PC-9 (cell line): ENCODE measurements around the gene TRIM9. TPM values are rescaled to one million over a fixed set of nuclear protein-coding genes. Genes with fewer than 3 reads are reported as not detected.

ENCODE experiments used
- BruUV-seq: library from RNA; stranded (reverse); fragments of 400-500 nt; replicated peaks from 2 replicates; lab custom pipeline; 2021; lab: Mats Ljungman, UMichigan
- CTCF ChIA-PET: fragments of 300-600 bp; sonication (Branson Sonifier 250); formaldehyde crosslinking; loops from one replicate; lab custom pipeline; 2022; ENCODE audit warnings: antibody characterized with exemption; lab: Charles Lee
- POLR2A ChIA-PET: fragments of 300-600 bp; sonication (Branson Sonifier 250); formaldehyde crosslinking; loops from one replicate; lab custom pipeline; 2022; ENCODE audit warnings: antibody characterized with exemption; ENCODE audit not compliant: unreplicated experiment; lab: Charles Lee
- DNase-seq, 2 experiments: peaks; one replicate each; pipeline versions ENCODE4 v3.0.0 to v3.0.0-alpha.2; 2015 to 2022; ENCODE audit warnings: mixed read lengths in 1 of 2
- H2AFZ ChIP-seq: fragments of 200-600 bp; sonication (generic); 2 replicates; pipeline ENCODE4 v1.8.1; 2017; ENCODE audit warnings: antibody characterized with exemption
- H3F3A ChIP-seq: fragments of 200-600 bp; sonication (generic); 2 replicates; pipeline ENCODE4 v1.8.1; 2017; ENCODE audit warnings: antibody characterized with exemption, mild to moderate bottlenecking, low read depth; ENCODE audit not compliant: insufficient read depth
- H3K27ac ChIP-seq: fragments of 200-600 bp; sonication (generic); 2 replicates; pipeline ENCODE4 v1.6.1; 2016; ENCODE audit warnings: mixed run types
- H3K27me3 ChIP-seq: fragments of 200-600 bp; sonication (generic); 2 replicates; pipeline ENCODE4 v1.6.1; 2016; ENCODE audit warnings: low read depth, mixed run types; ENCODE audit not compliant: insufficient read depth
- H3K36me3 ChIP-seq: fragments of 200-600 bp; sonication (generic); 2 replicates; pipeline ENCODE4 v1.6.1; 2016; ENCODE audit warnings: low read depth, mixed run types
- H3K4me1 ChIP-seq: fragments of 200-600 bp; sonication (generic); replicated peaks from 2 replicates; pipeline ENCODE4 v1.6.1; 2016; ENCODE audit warnings: mixed run types; ENCODE audit not compliant: insufficient read depth
- H3K4me2 ChIP-seq: fragments of 200-600 bp; sonication (generic); 2 replicates; pipeline ENCODE4 v1.6.1; 2017; ENCODE audit warnings: mixed run types
- H3K4me3 ChIP-seq: fragments of 200-600 bp; sonication (generic); 2 replicates; pipeline ENCODE4 v1.6.1; 2016; ENCODE audit warnings: mixed run types
- H3K79me2 ChIP-seq: fragments of 200-600 bp; sonication (generic); 2 replicates; pipeline ENCODE4 v1.6.1; 2017; ENCODE audit warnings: low read depth, mixed run types
- H3K9me2 ChIP-seq: fragments of 200-600 bp; sonication (generic); 2 replicates; pipeline ENCODE4 v1.8.1; 2017; ENCODE audit warnings: mild to moderate bottlenecking; ENCODE audit not compliant: insufficient read depth
- H3K9me3 ChIP-seq: fragments of 200-600 bp; sonication (generic); 2 replicates; pipeline ENCODE4 v1.8.1; 2016; ENCODE audit warnings: low read depth; ENCODE audit not compliant: insufficient read depth
- H4K20me1 ChIP-seq: fragments of 200-600 bp; sonication (generic); 2 replicates; pipeline ENCODE4 v1.8.1; 2017; ENCODE audit not compliant: insufficient read depth
- EZH2 ChIP-seq: fragments of 200-600 bp; sonication (generic); IDR thresholded peaks from 2 replicates; pipeline ENCODE4 v1.8.0; 2017; ENCODE audit warnings: antibody characterized with exemption, low read depth
- intact Hi-C: fragments of 100-400 bp; cut with micrococcal nuclease; formaldehyde crosslinking; loops from one replicate; pipeline ENCODE4 v1.10.0; 2022; ENCODE audit not compliant: unreplicated experiment
- total RNA-seq: library from RNA; stranded (reverse); gene quantifications from 2 replicates; pipeline ENCODE4 v1.2.3, GENCODE V29; 2021
- TF ChIP-seq, protein P1 (sequence below): fragments of 200-600 bp; sonication (generic); conservative IDR thresholded peaks from 2 replicates; pipeline ENCODE4 v1.6.1; 2017; ENCODE audit warnings: mixed run types, antibody characterized with exemption, mild to moderate bottlenecking, moderate library complexity

The TRIM9 gene
- total RNA-seq, 1 experiment from 2014 or later: 2.1 TPM

DNA sequence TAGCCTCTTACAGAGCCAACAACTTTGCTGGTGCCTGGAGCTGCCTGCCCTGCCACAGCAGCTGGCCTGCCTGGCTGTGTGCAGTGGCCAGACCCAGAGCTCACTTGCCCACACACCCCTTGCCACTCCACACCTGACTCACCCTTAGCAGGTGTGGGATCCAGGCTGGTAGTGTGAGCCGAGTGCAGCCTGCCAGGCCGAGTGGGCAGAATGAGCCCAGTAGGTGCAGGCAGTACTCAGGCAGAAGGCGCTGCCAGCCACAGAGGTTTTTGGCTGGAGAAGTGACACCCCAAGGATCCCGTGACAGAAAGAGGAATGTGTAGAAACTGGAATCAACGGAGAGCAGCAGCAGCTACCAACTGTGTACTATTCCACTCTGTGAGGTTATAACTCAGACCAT lies 120.8 kb downstream of the TRIM9 start:
- no peak overlapping the region for H3K4me3 ChIP-seq
- BruUV-seq: no TSS peak
- no peak overlapping the region for H3K27ac ChIP-seq
- H3K27me3 ChIP-seq: no peaks in the 10 kb centered on the region
- H3K79me2 ChIP-seq: no peaks in the 10 kb centered on the region
- H3K4me2 ChIP-seq: no peak overlapping the region
- no peak for DNase-seq
- POLR2A ChIA-PET: interaction anchor here (0.6 kb wide), 1 partner anchor 1105 kb away, joined by 6 read pairs; no protein-coding TSS in a partner anchor
- H4K20me1 ChIP-seq: no peaks in the 10 kb centered on the region
- CTCF ChIA-PET: no interaction called here
- intact Hi-C loops: no loop called here
- H3K9me3 ChIP-seq: no peaks in the 10 kb centered on the region
- H3K36me3 ChIP-seq: no peaks in the 10 kb centered on the region
- H3K4me1 ChIP-seq: no peaks in the 10 kb centered on the region
- H3K9me2 ChIP-seq: no peaks in the 10 kb centered on the region
- no peaks in the 10 kb centered on the region for H3F3A ChIP-seq
- TF ChIP-seq, protein P1, sequence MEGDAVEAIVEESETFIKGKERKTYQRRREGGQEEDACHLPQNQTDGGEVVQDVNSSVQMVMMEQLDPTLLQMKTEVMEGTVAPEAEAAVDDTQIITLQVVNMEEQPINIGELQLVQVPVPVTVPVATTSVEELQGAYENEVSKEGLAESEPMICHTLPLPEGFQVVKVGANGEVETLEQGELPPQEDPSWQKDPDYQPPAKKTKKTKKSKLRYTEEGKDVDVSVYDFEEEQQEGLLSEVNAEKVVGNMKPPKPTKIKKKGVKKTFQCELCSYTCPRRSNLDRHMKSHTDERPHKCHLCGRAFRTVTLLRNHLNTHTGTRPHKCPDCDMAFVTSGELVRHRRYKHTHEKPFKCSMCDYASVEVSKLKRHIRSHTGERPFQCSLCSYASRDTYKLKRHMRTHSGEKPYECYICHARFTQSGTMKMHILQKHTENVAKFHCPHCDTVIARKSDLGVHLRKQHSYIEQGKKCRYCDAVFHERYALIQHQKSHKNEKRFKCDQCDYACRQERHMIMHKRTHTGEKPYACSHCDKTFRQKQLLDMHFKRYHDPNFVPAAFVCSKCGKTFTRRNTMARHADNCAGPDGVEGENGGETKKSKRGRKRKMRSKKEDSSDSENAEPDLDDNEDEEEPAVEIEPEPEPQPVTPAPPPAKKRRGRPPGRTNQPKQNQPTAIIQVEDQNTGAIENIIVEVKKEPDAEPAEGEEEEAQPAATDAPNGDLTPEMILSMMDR: no peak
- no peak for TF ChIP-seq EZH2
- no peak overlapping the region for H2AFZ ChIP-seq

DNA sequence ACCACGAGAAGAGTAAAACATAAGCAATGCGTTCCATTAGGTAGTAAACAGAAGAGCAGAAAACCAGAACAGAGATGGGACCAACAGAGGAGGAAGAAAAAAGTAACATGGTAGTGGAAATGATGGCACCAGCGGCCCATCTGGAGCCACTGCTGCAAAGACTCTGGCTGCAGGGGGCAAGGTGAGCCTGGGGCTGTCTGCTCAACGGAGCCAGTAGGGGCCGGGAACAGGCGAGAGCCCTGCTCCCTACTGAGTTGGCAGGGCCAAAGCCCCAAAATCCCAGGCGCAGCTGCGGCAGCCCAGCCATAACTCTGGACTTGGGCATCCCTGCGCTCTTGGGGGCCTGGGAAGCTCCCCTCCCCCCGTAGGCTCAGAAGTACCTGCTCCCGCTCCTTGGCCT lies 122.2 kb downstream of the TRIM9 start:
- CTCF ChIA-PET: no interaction called here
- Histone ChIP-seq H3K36me3 (no peaks in the 10 kb centered on the region), H2AFZ (no peak overlapping the region), H3K4me3 (no peak overlapping the region), H3K27me3 (no peaks in the 10 kb centered on the region), H3K9me2 (no peaks in the 10 kb centered on the region), H3K4me2 (no peak overlapping the region), H3K79me2 (no peaks in the 10 kb centered on the region), H3F3A (no peaks in the 10 kb centered on the region), H3K4me1 (no peaks in the 10 kb centered on the region), H3K9me3 (no peaks in the 10 kb centered on the region), H4K20me1 (no peaks in the 10 kb centered on the region), H3K27ac (no peak overlapping the region)
- intact Hi-C loops: no loop called here
- no TSS peak for BruUV-seq
- POLR2A ChIA-PET: no interaction called here
- TF ChIP-seq, protein P1: no peak
- no peak for TF ChIP-seq EZH2
- DNase-seq: no peak

DNA sequence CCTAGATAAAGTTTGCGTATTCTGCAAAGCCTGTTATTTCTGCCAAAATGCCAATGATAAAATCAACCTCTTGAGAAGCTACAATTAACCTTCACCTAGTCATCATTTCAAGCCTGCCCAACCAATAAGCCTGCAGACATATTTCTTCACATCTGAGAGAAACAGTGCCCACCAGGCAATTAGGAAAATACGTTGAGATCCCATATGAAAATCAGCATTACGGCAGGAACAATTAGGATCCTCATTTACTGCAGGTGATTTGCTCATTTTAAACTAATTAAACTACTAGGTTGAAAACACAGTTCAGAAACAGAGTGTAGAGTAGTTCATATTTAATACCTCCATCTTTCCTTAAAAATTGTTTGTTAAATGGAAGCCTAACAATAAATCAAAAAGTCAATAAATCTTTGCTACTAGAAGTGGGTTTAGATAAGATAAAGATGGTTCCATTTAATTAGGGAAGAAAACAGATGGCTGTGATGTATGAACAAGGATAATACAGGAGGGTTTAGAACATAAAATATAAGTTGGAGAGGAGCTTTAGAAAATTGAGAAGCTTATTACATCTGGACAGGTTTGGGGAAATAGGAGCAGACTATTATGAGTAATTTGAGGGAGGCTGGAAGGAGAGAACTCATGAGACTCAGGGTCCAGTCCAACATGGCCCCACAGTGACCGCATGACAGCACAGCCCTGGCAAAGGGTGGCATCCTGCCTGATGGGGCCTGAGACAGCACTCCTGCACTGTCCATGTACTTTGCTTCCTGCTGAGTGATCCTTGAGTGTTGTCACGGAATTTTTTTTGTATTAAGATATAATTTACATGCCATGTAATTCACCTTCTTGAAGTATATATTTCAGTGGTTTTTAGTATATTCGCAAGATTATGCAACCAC lies 123.8 kb downstream of the TRIM9 start:
- no peak overlapping the region for H2AFZ ChIP-seq
- BruUV-seq: no TSS peak
- no peaks in the 10 kb centered on the region for H3K9me2 ChIP-seq
- H3K4me1 ChIP-seq: no peaks in the 10 kb centered on the region
- no peak overlapping the region for H3K27ac ChIP-seq
- TF ChIP-seq, protein P1: no peak
- no peak for TF ChIP-seq EZH2
- no peaks in the 10 kb centered on the region for H3F3A ChIP-seq
- intact Hi-C loops: no loop called here
- no peaks in the 10 kb centered on the region for H3K9me3 ChIP-seq
- no peak overlapping the region for H3K4me3 ChIP-seq
- H3K79me2 ChIP-seq: no peaks in the 10 kb centered on the region
- H3K36me3 ChIP-seq: no peaks in the 10 kb centered on the region
- CTCF ChIA-PET: no interaction called here
- POLR2A ChIA-PET: no interaction called here
- DNase-seq: no peak
- no peak overlapping the region for H3K4me2 ChIP-seq
- H3K27me3 ChIP-seq: no peaks in the 10 kb centered on the region
- no peaks in the 10 kb centered on the region for H4K20me1 ChIP-seq
